ENCODE measurements around the gene HEXD.

The HEXD gene

DNA sequence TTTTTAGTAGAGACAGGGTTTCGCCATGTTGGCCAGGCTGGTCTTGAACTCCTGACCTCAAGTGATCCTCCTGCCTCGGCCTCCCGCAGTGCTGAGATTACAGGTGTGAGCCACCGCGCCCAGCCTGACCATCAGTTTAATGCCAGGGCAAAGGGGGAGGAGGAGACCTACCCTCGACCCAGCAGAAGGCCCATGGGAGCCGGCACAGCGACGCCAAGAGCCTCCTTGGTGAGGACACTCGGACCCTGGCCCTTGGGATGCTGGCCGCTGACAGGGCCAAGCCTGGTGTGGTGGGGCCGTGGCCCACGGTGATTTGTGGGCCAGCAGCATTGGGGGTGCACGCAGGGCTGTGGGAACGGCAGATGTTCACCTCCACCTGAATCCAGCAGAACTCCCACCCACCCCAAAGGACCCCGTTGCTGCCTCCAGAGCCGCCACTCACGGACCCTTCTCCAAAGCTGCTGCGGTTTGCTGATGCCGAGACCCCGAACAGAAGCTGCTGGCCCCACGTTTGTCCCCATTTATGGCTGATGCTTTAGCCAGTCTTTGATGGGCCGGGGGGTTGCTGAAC, 26.6 kb upstream of the HEXD start:
- H3K27ac ChIP-seq (ENCODE audit: low read depth, low read length): no peak overlapping the region
- no peak overlapping the region for H3K4me3 ChIP-seq (ENCODE audit: low read length)
- no peaks in the 10 kb centered on the region for H3K79me2 ChIP-seq (ENCODE audit: control insufficient read depth, low read length)
- H3K4me2 ChIP-seq (ENCODE audit: low read length): no peak overlapping the region
- H4K20me1 ChIP-seq (ENCODE audit: control insufficient read depth, insufficient read depth, low read depth, low read length): no peaks in the 10 kb centered on the region
- H3K27me3 ChIP-seq (ENCODE audit: control insufficient read depth, low read length): no peaks in the 10 kb centered on the region
- H3F3A ChIP-seq (ENCODE audit: control insufficient read depth, insufficient read depth): no peaks in the 10 kb centered on the region
- no peaks in the 10 kb centered on the region for H3K9me2 ChIP-seq (replicated peaks; ENCODE audit: control insufficient read depth, low read length)
- no peaks in the 10 kb centered on the region for H3K36me3 ChIP-seq (ENCODE audit: control insufficient read depth, low read length)
- H3K9me3 ChIP-seq (ENCODE audit: control insufficient read depth, insufficient read depth, low read length): no peaks in the 10 kb centered on the region
- no peaks in the 10 kb centered on the region for H3K4me1 ChIP-seq (ENCODE audit: control insufficient read depth, low read length)
- no peak for TF ChIP-seq EZH2phosphoT487 (IDR thresholded peaks at IDR 0.05; ENCODE audit: borderline replicate concordance, low read length)
- TF ChIP-seq, protein P1, sequence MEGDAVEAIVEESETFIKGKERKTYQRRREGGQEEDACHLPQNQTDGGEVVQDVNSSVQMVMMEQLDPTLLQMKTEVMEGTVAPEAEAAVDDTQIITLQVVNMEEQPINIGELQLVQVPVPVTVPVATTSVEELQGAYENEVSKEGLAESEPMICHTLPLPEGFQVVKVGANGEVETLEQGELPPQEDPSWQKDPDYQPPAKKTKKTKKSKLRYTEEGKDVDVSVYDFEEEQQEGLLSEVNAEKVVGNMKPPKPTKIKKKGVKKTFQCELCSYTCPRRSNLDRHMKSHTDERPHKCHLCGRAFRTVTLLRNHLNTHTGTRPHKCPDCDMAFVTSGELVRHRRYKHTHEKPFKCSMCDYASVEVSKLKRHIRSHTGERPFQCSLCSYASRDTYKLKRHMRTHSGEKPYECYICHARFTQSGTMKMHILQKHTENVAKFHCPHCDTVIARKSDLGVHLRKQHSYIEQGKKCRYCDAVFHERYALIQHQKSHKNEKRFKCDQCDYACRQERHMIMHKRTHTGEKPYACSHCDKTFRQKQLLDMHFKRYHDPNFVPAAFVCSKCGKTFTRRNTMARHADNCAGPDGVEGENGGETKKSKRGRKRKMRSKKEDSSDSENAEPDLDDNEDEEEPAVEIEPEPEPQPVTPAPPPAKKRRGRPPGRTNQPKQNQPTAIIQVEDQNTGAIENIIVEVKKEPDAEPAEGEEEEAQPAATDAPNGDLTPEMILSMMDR (IDR thresholded peaks at IDR 0.05; ENCODE audit: low read depth, low read length, poor library complexity, severe bottlenecking): no peak

DNA sequence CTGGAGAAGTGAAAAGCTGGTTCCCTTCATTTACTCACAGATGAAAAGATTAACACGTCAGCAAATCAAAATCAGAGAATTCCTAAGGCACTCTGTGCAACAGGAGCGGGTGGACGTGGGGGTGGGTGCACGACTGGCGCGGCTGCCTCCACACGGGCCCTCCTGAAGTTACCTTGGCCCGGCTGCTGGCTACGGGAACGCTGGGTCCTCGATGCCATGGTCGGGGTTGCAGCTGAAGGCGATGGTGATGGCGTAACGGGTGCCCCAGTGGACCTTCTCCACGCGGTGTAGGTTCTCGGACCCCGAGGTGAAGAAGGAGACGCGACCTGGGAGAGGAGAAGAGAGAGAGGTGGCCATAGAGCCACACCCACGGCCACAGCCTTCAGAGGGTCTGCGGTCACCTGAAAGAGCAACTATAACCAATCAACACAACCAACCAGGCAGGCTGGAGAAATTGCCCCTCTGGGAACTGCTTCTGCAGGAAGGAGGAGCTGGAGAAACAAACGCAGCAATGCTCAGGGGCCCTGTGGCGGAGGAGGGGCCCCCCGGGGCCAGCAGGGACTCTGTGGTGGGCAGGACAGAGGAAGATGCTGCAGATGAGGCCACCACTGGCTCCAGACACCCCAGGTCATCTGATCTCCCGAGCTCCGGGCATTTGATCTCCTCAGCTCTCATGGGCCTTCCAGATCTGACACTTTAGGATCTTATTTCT, 25.8 kb upstream of the HEXD start:
- no peaks in the 10 kb centered on the region for H3F3A ChIP-seq (ENCODE audit: control insufficient read depth, insufficient read depth)
- H3K9me2 ChIP-seq (replicated peaks; ENCODE audit: control insufficient read depth, low read length): no peaks in the 10 kb centered on the region
- H3K4me1 ChIP-seq (ENCODE audit: control insufficient read depth, low read length): no peaks in the 10 kb centered on the region
- no peaks in the 10 kb centered on the region for H4K20me1 ChIP-seq (ENCODE audit: control insufficient read depth, insufficient read depth, low read depth, low read length)
- no peak overlapping the region for H3K4me2 ChIP-seq (ENCODE audit: low read length)
- H3K27ac ChIP-seq (ENCODE audit: low read depth, low read length): no peak overlapping the region
- no peaks in the 10 kb centered on the region for H3K9me3 ChIP-seq (ENCODE audit: control insufficient read depth, insufficient read depth, low read length)
- no peak for TF ChIP-seq EZH2phosphoT487 (IDR thresholded peaks at IDR 0.05; ENCODE audit: borderline replicate concordance, low read length)
- H3K79me2 ChIP-seq (ENCODE audit: control insufficient read depth, low read length): no peaks in the 10 kb centered on the region
- no peak overlapping the region for H3K4me3 ChIP-seq (ENCODE audit: low read length)
- no peaks in the 10 kb centered on the region for H3K27me3 ChIP-seq (ENCODE audit: control insufficient read depth, low read length)
- H3K36me3 ChIP-seq (ENCODE audit: control insufficient read depth, low read length): no peaks in the 10 kb centered on the region

DNA sequence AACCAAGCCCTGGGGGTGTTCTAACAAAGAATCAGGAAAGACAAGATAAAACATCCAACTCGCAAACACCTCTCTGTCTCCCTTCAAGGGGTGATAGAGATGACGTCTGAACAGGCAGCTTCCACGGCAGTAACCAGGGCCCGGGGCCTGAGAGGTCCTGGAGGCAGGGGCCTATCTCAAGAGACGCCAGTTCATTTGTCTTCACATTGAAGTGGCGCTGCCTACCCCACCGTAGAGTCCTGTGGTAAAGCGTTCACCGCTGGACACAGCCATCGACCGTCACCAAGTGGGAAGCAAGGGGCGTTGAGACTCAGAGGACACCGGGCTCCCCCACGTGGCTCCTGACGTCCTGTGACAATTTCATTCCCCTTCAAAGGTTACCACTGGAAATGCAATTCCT, 25.2 kb upstream of the HEXD start:
- H3K36me3 ChIP-seq (ENCODE audit: control insufficient read depth, low read length): no peaks in the 10 kb centered on the region
- no peak overlapping the region for H3K4me2 ChIP-seq (ENCODE audit: low read length)

DNA sequence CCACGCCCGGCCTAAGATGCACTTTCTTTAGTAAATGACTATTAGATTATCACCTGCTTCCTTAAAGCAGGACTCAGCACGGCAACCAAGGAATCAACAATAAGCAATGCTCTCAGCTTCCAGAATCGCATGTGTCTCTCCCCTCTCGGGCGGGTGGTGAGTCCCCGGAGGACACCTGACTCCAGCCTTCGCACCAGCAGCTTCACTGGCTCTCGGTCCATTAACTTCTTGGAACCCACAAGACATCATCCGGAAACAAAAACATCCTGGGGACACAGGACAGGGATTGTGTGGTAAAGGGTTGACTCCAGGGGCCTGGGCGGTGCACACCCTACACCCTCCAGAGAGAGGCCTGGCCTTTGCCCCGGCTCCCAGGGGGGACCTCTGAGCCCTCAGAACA, 23.9 kb upstream of the HEXD start:
- TF ChIP-seq, protein P1 (IDR thresholded peaks at IDR 0.05; ENCODE audit: low read depth, low read length, poor library complexity, severe bottlenecking): no peak
- TF ChIP-seq EZH2phosphoT487 (IDR thresholded peaks at IDR 0.05; ENCODE audit: borderline replicate concordance, low read length): no peak
- no peak overlapping the region for H3K27ac ChIP-seq (ENCODE audit: low read depth, low read length)

More for the DNA sequence above, 25.2 kb upstream of the HEXD start:
- no peaks in the 10 kb centered on the region for H3K9me3 ChIP-seq (ENCODE audit: control insufficient read depth, insufficient read depth, low read length)
- no peaks in the 10 kb centered on the region for H3F3A ChIP-seq (ENCODE audit: control insufficient read depth, insufficient read depth)
- no peaks in the 10 kb centered on the region for H3K27me3 ChIP-seq (ENCODE audit: control insufficient read depth, low read length)
- H3K4me1 ChIP-seq (ENCODE audit: control insufficient read depth, low read length): no peaks in the 10 kb centered on the region
- TF ChIP-seq, protein P1 (IDR thresholded peaks at IDR 0.05; ENCODE audit: low read depth, low read length, poor library complexity, severe bottlenecking): no peak
- TF ChIP-seq EZH2phosphoT487 (IDR thresholded peaks at IDR 0.05; ENCODE audit: borderline replicate concordance, low read length): no peak
- no peak overlapping the region for H3K4me3 ChIP-seq (ENCODE audit: low read length)
- no peaks in the 10 kb centered on the region for H4K20me1 ChIP-seq (ENCODE audit: control insufficient read depth, insufficient read depth, low read depth, low read length)
- H3K27ac ChIP-seq (ENCODE audit: low read depth, low read length): no peak overlapping the region
- no peaks in the 10 kb centered on the region for H3K9me2 ChIP-seq (replicated peaks; ENCODE audit: control insufficient read depth, low read length)
- no peaks in the 10 kb centered on the region for H3K79me2 ChIP-seq (ENCODE audit: control insufficient read depth, low read length)

More for the DNA sequence above, 23.9 kb upstream of the HEXD start:
- no peak overlapping the region for H3K4me2 ChIP-seq (ENCODE audit: low read length)
- H4K20me1 ChIP-seq (ENCODE audit: control insufficient read depth, insufficient read depth, low read depth, low read length): no peaks in the 10 kb centered on the region
- no peaks in the 10 kb centered on the region for H3K79me2 ChIP-seq (ENCODE audit: control insufficient read depth, low read length)
- H3K36me3 ChIP-seq (ENCODE audit: control insufficient read depth, low read length): no peaks in the 10 kb centered on the region
- H3K9me2 ChIP-seq (replicated peaks; ENCODE audit: control insufficient read depth, low read length): no peaks in the 10 kb centered on the region
- H3K4me3 ChIP-seq (ENCODE audit: low read length): no peak overlapping the region
- H3K27me3 ChIP-seq (ENCODE audit: control insufficient read depth, low read length): no peaks in the 10 kb centered on the region
- no peaks in the 10 kb centered on the region for H3K9me3 ChIP-seq (ENCODE audit: control insufficient read depth, insufficient read depth, low read length)
- no peaks in the 10 kb centered on the region for H3K4me1 ChIP-seq (ENCODE audit: control insufficient read depth, low read length)
- no peaks in the 10 kb centered on the region for H3F3A ChIP-seq (ENCODE audit: control insufficient read depth, insufficient read depth)
